COLO668 (cell line): ENCODE measurements around the gene DLGAP1.
"Not testable (repeated sequence)": the region's sequence is repeated elsewhere in the genome, so short reads cannot be mapped to it uniquely, and the experiment has no call there.

Experiments
- DNase-seq: peaks from one replicate; lab custom pipeline; 2025; ENCODE audit not compliant: unreplicated experiment; lab: John Stamatoyannopoulos, UW

DLGAP1 gene

DNA sequence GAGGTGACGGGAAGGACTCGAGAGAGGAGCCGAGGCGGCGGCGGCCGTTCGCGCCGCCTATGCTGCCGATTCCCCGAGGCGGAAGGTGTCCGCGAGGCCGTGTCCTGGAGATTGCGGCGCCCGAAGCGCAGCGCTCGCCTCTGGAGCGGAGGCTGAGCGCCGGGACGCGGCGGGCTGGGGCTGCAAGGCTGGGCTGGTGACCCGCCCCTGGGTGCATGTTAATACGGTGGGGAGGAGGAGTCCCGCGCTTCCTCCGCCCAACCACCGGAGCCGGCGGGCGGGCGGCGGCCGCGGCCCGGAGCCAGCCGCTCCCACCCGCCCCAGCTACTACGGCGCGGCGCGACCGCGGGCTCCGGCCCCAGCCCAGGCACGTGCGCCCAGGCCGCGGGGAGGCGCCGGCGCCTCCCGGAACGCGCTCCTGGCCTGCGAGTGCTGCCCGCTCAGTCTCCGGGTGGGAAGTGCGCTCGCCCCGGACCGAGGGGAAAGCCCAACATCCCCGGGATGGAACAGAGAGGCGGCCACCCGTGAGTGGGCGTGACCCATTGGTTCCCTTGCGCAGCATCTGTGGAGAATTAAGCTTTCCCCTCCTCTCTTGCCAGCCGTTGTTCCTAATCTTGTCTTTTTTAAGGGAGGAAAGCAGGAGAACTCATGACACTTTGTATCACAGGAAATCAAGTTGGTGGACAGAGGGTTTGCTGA, at the start of gene DLGAP1:
Gene DLGAP1, minus strand, starts transcription at position 195 of the 699 bp plus-strand sequence.
- DNase-seq: peak; percentile 96

DNA sequence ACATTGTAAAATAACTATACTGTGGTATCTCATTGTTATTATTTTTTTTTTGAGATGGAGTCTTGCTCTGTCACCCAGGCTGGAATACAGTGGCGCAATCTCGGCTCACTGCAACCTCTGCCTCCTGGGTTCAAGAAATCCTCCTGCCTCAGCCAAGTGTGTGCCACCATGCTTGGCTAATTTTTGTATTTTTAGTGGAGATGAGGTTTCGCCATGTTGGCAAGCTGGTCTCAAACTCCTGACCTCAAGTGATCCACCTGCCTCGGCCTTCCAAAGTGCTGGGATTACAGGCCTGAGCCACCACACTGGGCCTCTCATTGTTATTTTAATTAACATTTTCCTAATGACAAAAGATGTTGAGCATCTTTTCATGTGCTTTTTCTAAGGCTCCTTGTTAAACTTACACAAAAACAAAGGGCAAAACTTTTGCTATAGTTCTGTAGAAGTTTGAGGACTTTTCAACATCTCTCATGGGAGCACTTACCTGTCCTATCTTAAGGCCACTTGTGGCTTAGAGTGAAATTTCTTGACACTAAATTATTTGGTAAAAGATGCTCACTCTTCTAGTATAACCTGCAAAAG, 39.7 kb upstream of the DLGAP1 start:
- not testable (repeated sequence) for DNase-seq

DNA sequence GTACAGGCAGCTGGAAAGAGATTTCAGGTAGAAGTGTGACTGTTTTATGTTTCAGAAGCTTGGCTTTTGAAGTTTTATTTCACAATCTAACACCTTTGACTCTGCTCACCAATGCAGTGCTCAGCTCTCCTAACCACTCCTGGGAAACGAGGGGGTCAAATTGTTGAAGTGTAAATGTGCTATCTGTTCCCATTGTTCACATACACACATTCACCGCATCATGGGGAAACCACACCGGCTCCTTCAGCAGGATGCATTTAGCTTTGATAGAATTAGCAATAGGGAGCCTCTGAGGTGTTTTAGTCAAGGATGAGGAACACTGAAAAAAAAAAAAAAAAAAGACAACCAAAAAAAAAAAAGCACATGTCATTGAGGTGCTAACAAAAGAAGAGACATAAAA, 13.4 kb upstream of the DLGAP1 start:
- no peak for DNase-seq

DNA sequence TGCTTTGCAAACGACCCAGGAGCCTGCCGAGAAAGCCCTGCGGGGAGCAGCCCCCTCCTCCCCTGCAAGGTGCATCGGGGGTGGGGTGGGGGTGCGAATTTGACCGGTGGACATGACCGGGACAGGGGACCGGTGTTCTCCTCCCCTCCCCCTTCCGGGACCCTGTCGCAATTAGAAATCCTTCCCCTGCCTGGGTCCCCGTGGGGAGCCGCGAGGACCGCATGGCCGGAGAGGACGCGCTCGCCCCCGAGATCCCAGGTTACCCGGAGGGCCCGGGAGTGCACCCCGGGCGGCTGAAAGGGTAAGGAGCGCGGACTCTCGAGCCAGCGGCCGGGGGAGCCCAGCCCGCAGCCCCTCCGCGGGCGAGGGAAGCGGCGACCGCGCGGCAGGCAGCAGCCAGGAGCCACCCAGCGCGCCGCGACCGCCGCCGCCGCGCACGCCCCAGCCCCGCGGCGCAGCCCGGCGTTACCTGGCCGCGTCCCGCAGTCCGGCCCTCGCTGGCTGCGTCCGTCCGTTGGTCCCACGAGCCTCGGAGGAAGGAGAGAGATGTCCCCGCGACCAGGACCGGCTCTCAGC, 482 bp downstream of the DLGAP1 start:
- peak; percentile 88 for DNase-seq

DNA sequence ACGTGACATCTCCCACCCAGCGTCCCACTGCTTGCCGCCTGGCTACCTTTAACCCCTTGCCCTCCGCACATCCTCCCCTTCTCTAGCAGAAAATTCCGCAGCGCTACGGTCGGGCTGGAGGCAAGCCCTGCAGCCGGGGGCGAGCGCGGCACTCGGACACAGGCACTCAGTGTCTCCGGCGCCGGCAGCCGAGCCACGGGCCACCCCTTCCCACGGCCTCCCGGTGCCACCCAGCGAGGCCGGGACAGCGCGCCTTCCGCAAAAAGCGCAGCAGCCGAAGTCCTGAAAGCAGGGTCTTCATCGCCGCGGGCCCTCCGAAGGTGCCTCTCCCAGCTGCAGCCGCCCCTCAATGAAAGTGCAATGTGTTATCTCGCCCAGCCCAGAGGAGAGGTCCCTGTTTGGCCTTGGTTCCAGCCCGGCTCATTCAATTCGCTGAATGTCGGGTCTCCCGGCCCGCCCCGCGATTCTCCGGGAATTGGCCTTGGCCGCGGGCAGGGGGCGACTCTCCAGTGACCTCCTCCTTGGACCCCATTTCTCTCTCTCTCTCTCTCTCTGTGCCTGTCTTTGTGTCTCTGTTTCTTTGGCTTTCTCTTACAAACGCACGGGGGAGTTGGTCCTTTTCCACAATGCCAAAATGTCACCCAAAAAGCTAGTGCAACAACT, 1.1 kb downstream of the DLGAP1 start:
- peak; percentile 69 for DNase-seq

DNA sequence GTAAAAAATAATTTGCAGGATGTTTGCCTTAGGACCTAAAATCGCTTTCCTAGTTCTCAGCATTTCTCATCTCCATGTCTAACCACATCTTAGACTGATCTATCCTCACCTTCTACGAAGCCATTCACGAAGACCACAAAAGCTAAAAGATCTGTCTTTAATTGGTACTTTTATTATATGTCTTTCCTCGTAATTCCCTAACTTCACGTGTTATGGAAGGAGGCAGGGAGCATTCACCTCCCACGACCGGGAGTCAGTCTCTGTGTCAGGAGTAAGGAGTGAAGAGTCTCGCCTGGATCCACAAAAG, 1.6 kb downstream of the DLGAP1 start:
- DNase-seq: no peak

DNA sequence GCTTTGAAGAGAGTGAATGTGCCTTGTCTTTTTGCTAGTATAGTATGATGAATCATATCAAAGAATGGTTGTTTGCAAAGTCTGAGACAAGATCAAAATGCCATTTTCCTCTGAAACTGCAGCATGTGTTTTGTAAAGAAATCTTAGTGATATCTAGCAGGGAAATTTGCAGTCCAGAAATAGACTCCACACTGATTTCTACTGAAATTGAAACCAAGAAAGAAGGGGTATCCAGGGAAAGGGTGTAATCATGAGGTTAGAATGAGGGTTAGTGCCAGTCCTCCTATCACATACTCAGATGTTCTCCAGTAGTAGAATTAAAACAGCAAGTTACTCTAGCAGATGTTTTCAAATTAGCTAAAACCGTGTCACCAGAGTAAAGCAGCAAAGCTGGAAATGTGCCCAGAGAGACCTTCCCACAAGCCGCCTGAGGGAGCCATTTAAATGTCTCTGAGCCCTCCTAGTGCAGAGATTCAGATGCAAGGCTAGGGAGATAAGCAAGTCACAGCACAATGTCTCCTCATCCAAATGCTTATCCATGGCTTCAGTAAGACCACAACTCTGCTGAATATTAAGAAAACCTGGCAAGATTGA, 4.9 kb downstream of the DLGAP1 start:
- DNase-seq: peak; percentile 34

DNA sequence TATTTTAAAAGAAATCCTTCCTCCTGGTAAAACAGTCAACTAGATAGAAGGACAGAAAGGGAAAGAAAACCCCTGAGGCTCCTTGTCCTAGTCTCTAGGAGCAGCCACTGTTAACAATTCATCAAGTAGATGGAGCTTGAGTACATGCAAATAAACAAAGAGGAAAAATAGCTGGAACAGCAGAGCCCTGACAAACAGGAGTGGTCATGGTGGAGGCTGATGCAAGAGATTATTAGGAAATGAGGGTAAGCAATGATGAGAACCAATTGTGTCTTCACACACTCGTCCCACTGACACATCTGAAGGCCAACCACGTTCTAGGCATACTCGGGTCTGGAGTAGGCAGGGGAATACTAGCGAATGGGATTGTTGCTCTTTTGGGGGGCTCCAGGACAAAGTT, 9.2 kb downstream of the DLGAP1 start:
- no peak for DNase-seq

DNA sequence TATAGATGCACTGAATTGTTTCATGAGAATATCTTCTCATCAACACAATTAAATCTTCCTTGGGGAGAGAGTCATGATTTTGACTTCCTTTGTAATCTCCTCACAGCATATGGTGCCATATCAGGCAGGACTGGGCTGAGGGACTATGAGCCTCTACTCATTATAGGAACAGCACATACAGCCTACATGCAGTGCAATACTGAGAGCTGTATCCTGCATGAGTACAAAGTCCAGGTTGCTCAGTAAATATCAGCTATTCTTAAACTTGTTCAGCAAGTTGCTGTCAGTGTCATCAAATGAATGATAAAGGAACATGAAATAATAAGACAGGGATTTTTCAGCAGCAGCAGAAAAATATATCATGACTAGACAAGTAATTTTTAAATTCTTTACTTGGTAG, 10.8 kb downstream of the DLGAP1 start:
- DNase-seq: peak; percentile 47

DNA sequence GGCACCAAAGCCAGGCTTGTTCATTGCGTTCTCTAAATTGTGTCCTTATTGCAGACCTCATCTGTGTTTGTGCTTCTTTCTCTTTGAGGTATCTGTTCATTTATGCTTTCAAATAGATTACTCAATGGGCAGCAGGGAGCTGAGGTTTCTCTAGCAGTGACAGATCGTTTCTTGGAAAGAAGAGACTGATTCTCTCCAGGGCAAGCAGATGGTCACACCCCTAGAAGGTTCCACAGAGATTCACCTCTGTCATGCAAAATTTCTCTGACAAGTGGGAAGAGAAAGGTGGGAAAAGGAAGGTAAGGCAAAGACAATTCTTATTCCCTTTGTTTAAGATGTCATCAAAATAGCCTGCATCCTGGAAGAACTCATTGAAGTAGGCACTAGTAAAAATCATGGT, 14.0 kb downstream of the DLGAP1 start:
- DNase-seq: no peak

DNA sequence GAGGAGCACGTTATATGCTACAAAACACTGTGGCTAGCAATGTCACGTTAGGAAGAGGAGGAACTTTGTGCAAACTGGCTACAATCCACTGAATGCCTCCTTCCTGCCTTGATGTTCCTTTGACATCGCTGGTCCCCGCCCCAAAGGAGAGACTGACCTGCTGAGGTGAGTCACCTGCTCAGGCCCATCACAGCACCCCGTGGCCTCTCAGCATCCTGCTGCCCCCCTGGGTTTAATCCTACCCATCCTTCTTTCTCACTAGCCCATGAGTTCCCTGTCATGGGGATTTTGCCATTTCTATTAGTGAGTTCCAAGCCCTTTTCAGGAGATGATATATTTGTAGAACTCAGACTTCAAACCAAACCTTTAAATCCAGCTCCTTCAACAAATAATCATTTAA, 16.2 kb downstream of the DLGAP1 start:
- DNase-seq: no peak

DNA sequence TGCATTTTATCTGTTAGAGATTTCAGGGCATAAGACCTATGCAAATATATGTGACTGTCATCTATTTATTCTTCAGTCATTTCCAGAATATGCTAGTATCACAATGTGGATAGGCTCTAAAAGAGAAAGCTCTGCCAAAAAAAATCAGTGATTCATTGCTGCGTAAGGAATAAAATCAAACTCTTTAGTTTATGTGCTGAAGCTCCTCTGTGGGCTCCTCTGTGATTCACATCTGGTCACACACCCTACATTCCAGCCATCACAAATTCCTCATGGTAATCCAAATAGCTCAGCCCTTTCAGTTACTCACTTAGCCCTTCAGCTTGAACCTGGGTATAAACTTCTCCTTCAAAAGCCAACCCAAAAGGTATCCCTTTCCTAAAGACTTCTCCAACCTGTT, 21.4 kb downstream of the DLGAP1 start:
- DNase-seq: no peak

DNA sequence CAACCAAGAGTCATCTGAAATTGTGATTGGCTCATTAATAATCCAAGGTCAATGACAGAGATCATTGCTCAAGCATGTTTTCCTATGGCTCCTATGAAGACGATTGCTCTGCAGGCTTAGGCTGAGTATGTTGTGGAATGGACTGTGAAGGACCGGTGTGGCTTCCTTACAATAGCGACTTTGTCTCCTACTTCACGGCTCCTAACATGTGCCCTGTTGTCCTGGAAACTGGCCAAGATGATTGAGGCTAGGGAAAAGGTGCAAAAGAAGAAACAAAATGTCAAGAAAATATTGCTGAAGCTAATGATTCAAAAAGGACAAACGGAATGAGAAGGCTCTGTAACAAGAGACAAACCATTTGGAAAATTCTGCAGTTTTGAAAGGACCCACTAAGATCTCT, 24.3 kb downstream of the DLGAP1 start:
- no peak for DNase-seq

DNA sequence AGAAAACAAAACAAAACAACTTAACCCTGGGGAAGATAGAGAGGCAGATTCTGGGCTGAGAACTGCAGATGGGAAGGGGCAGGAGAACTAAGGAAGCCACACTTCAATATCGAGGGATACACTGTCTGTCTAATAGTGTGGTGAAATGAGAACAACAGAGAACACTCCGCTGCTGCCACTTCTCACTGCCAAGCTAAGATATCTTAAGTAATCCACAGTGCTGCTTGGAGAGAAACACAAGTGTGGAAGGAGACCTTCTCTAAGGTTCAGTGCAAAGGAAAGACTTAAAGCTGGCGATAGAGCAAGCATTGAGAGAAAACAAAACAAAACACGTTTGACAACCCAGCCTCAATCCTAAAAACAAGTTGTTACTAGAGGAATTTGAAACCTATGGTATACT, 37.4 kb downstream of the DLGAP1 start:
- DNase-seq: no peak

DNA sequence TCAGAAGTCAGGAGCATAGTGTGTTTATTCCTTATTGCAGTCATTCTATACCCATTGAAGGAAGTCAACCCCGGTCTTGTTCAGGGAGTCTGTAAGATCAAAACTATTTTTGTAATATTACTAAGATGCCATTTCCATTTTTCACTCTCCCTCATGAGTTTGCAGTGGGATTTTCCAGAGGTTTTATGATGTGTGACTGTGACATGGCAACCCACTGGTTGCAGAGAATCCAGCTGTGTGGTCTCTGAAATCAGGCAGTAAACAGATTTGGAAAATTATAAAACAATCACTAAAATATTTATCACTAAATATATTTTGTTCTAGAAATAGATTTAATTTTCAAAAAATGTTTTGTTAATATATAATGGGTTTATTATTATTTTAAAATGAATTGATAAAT, 38.1 kb downstream of the DLGAP1 start:
- DNase-seq: no peak

DNA sequence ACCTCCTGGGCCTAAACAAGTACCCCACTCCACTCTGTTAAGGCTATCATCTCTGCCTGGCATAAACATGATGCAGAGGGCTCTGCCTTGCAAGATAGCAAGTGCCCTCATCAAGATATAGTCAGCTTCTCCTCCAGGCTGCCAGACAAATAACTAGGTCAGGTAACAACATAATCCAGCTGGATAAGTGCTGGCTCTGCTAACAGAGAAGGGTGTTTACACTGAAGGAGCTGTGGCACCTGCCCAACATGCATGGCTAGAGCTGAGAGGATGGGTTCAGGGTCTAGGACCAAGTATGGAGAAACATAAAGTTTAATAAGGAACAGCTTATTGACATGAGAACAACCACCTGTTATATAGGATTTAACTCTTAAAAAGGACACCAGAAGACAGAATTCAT, 42.8 kb downstream of the DLGAP1 start:
- peak; percentile 40 for DNase-seq

DNA sequence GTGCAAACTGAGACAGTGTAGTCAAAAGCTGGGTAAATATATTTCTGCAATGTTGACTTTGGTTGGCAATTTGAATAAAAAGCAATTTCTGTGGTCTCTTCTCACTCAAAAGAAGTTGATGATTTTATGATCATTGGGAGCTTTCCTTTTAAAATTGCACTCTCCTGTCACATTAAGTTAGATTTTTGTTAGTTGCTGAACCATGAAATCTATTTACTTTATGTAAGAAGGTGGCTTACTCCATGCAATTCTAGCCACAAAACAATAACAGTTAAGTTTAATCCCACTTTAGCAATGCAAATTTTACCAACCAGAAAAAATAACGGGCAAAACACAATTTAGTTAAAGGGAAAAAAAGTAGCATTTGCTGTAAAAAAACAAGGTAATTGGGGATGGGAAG, 48.3 kb downstream of the DLGAP1 start:
- no peak for DNase-seq

DNA sequence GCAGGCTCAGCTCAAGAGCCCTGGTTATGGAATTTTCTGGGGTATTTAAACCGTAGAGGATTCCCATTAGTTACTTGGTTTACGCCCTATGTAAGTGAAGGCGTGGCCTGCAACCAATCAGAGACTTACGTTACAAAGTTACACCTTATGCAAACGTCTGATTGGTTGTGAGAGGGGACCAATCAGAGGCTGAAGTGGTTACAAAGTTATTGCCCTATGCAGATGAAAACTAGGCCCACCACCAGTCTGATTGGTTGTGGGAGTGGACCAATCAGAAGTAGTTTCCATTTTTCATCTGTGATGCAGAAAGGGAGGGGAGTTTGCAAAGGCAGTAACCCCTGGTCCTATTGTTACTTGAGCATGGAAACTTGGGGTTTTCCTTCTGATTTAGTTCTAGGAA, 49.1 kb downstream of the DLGAP1 start:
- DNase-seq: no peak

DNA sequence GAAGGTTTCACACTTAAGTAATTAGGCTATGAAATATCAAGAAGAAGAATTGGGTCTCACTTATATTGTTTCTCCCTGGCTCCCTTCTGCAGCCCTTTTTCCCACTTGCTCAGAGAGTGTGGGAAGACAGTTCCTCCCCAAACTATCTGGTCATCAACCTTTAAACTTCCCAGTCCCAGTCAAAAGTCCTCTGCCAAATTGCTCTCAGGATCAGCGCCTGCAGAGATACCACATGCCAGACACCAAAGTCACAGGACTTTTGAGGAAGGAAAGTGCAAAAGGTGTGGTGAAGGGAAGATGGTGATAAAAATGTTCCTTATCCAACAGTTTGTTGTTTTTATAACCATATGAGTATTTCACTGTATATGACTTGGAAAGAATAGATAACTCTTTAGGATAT, 51.3 kb downstream of the DLGAP1 start:
- no peak for DNase-seq

DNA sequence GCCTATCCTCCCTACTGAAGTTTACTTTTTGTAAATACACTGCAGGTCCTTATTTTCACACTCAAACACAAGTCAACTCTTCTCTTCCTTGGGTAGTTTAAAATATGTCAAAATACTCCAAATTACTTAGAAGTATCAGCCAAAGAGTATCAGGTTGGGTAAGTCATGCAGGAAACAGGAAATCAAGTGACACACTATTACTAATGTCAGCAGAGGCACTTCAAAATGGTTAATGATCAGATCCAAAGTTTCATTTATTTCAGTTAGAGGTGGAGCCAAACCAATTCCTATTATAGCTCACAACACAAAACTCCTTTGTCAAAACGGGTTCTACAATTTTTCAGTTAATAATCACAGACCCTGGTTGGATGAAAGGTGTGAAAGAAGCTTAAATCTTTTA, 54.2 kb downstream of the DLGAP1 start:
- no peak for DNase-seq

DNA sequence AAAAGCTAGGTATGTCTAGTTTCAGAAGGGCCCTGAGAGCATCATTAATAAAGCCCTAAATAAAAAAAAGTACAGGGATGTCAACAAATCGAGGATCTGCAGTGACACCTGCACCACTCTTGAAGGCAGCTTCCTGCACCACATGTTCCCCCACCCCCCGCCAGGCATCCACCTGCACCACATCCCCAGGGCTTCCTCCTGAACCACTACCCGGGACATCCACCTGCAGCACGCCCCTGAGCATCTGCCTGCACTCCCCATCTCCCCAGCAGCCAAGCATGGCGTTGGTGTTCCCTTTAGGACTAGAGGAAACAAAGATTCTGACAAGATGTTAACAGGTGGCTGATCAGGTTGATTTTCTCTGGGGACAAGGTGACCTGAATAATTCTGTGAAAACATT, 55.2 kb downstream of the DLGAP1 start:
- DNase-seq: peak; percentile 74

DNA sequence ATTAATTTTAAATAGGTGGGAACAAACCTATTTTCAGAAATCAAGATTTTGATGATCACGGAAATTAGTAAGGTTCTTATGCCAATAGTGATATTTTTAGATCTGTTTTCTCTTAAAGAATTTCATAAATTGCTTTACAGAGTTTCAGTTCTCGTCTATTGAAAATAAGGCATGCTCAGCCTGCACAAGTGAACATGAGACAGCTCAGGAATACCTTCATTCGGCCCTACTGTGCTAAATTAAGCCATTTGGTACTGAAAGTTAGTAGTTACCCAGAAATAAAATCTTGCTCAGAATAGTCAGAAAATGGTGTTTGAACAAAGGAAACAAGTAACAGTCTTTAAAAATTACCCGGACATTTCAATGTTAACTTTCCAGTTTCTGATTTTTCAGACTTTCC, 60.4 kb downstream of the DLGAP1 start:
- no peak for DNase-seq
